ENCODE data around the gene CELSR1.

The CELSR1 gene

DNA sequence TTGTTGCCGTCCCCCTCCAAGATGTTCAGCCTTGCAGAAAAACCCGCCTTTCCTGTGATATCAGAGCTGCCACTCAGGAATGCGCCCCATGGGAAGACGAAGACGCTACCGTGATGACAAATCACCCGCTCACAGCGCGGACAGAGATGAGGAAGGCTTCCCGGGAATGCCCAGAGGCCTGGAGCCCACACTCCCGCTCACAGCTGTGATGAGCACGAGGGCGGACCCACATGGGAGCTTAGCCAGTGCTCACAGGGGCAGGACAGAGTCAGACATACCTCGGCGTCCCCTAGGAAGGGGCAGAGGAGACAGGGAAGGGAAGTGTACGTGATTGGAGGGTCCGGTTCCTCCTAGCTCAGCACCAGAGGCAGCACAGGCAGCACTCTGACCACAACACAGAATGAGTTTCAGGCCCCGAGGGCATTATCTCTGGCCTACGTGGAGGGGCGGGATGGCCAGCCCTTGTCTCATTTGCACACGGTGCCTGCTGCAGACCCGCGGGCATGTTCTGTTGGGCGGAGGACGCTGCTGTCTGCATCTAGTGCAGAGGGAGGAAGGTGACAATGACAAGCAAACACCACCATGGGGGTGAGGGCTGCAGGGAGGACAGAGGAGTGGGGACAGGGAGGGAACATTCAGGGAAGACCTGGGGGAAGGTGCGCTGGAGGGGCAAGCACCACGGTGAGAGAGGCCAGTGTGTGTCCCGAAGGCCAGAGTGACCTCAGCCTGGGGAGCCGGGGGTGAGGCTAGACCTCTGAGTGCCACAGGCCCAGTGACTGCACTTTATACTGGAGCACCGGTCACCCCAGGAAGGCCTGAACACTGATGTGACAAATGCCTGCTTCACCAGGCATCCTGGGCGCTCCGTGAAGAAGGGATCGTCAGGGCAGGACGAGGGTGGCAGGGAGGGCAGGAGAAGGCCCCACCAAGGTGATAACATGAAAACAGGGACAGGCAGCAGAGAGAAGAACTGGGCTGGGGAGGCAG, 79.6 kb downstream of the CELSR1 start:
- no peak for DNase-seq

GRCh38 chr22:46456818-46457163, 80.6 kb downstream of the CELSR1 start:
- no peak for DNase-seq

DNA sequence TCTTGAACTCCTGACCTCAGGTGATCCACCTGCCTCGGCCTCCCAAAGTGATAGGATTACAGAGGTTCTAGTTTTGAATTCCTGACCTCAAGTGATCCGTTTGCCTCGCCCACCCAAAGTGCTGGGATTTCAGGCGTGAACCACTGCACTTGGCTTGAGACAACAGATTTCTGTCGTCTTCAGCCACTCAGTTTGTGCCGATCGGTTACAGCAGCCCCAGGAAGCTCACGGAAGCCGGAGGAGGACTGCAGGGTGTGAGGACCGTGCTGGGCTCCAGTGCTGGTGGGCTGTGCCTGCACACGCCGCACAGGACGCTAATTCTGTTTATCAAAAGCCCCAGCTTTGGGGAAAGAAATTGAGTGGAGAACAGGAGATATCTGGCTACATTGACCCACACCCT, 82.0 kb downstream of the CELSR1 start:
- DNase-seq, result no peak

DNA sequence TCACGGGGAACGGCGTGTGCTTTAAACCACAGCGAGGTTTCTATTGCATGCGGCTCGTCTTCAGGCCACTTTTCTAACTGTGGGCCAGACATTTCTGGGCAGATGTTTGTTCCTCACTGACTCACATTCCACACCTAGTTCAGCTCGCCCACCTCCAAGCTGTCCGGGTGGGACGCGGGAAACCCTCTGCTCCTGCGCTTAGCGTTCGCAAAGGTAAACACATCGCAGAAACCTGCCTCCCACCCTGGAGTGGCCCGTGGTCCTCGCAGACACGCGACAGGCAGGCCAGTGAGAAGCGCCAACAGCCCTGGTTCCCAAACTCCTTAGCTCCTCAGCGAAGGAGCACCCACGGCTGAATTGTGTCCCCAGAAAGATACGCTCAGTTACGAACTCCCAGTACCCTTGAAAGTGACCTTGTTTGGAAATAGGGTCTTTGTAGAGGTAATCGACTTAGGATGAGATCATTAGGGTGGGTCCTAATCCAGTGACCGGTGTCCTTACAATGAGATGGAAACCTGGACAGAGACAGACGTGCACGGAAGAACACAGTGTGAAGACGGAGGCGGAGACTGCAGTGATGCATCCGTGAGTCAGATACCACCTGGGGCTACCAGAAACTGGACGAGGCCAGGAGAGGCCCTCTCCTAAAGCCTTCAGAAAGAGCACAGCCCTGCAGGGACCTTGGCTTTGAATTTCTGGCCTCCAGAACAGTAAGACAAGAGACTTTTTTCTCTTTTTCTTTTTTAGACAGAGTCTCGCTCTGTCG, 82.7 kb downstream of the CELSR1 start:
- DNase-seq, result no peak

GRCh38 chr22:46453829-46454503, 83.5 kb downstream of the CELSR1 start:
- DNase-seq, result no peak

DNA sequence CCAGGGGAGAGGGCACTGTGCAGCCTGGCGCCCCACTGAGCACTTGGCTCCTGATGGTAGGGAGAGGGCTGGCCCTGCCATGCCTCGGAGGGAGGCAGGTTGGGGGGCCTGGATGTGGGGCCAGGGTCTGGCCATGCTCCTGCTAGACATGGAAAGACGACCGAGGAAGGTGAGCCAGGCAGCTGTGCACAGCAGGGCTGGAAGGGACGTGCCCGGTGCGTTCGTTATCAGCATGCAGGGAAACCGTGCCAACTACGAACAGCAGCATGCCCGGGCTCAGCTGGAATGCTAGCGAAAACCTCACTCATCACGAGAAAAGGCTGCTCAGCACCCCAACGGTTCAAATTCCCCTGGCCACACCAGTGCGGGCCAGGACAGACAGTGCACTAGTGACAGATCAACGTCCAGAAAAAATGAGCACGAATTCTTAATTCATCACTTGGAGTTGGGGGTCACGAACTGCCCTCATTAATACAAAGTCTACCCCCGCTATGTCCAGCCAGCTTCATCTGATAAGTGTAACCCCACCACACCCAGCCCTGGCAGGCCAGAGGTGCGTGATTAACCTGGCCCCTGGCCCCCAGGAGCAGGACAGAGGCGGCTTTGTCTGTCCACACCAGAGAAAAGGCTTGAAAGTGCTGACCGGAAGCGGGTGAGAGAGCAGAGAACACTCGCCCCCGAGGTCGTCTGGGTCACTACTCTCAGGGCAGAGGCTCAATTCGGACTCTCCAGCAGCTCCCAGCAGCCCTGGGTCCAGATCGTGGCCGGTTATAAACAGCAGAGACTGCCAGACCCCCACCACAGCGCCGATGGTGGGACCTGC, 84.2 kb downstream of the CELSR1 start:
- no peak for DNase-seq

DNA sequence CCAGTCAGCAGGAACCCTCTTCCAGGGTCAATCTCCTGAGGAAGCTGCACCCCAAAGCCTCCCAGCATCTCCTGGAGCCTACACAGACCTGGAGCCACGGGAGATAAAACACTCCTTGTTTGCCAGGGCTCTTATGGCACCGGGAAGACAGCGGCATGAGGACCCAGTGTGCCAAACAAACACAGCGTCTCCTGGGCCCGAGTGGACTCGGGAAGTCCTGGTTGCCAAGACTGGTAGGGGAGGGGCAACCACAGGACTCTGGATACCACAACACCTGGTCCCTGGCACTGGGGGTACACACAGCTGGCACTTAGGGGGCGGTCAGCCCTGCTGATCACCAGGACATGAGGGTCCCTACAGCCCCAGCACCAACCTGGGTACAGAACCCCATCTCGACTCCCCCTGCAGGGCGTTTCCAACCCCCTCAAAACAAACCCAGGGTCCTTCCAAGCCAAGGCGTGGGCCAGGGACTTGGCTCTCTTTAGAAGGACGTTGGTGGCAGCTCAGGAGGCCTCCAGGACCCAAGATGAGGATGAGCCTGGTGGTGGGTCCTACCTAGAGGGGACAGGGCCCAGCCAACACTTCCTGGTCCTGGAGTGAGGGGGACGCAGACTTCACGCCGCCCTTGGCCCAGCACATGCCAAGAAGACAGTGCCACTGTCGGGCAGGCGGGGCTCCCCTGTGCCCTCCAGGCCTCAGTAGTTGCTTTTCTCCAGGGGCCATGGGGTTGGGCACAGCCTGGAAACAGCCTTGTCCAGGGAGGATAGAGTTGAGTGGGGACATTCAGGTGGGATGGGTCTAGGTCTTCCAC, 85.0 kb downstream of the CELSR1 start:
- DNase-seq, result no peak

DNA sequence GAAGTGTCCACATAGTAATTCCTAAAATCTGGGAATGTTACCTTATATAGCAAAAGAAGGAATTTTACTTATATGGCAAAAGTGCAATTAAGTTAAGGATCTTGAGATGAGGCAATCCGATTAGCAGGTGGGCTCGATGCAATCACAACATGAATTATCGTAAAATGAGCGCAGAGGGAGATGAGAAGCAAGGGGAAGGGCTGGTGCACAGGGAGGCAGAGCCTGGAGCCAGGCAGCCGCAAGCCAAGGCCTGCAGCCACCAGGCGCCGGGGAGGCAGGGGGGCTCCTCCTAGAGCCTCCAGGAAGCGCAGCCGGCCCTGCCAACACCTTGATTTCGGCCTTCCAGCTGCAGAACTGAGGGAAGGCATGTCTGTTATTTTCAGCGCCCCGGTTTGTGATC, 85.7 kb downstream of the CELSR1 start:
- DNase-seq, result no peak

- DNase-seq, result no peak
Measured at GRCh38 chr22:46450931-46451561, 86.4 kb downstream of the CELSR1 start.

DNA sequence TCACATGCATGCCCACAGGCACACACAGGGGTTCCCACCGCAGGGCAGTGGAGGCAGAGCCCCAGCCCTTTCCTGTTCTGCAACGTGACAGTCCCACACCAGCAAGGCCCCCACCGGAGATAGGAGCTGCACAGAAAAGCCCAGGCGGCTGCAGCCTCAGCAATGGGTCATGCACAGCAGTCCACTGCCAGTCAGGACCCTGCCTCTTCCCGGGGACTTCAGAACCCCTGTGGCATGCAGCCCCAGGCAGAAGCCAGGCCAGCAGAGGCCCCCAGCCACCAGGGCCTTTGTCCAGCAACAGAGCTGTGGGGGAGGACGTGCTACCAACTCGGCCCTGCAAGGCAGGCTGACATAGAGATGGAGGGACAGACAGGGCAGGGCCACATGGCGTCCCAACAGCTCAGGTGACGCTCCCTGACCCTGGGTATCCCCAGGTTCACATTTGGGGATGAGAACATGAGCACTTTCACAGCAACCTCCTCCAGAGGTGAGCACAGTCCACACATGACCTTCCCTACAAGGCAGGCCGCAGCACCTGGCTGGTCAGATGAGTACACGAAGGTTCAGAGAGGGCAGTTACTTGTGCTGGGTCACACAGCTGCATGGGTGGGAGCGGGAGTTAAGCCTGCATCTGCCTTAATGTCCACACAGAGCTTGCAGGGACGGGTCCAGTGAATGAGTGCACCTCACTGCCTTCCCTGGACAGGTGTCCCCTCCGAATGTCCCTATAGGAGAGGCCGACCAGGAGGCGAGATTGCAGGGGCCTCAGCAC, 87.3 kb downstream of the CELSR1 start:
- DNase-seq, result no peak

DNA sequence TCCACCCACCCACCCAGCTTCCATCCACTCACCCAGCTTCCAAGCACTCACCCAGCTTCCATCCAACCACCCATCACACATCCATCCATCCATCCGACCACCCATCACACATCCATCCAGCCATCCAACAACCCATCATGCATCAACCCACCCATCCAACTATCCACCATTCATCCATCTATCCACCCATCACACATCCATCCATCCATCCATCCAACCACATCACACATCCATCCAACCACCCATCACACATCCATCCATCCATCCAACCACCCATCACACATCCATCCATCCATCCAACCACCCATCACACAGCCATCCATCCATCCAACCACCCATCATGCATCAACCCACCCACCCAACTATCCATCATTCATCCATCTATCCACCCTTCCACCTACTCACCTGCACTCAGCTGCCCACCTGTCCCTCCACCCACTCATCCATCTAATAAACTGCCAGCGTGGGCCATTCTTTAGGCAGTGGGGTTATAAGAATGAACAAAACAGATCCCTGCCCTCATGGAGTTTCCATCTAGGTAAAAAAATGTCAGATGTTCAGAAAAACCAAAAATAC, 88.2 kb downstream of the CELSR1 start:
- DNase-seq, result no peak

DNA sequence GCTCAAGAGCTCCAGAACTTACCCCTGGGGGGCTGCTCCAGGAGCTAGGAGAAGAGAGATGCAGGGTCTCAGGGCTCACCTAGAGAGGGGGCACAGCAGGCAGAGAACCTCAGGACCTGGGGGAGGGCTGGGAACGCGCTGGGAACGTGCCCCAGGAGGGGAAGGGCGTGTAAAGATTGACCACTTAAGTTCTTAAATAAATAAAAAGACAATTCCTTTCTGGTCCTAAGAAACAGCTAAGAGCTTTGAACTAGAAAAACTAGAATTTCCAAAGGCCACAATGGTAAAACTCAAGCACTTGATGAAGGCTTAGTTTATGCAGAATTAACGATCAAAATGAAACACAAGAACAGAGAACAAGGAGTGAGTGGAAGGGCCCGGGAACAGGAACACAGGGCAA, 89.1 kb downstream of the CELSR1 start:
- no peak for DNase-seq

- no peak for DNase-seq
Measured at GRCh38 chr22:46447906-46448305, 89.5 kb downstream of the CELSR1 start.

GRCh38 chr22:46446799-46447198, 90.6 kb downstream of the CELSR1 start:
- DNase-seq, result no peak

GRCh38 chr22:46445771-46446420, 91.5 kb downstream of the CELSR1 start:
- no peak for DNase-seq

GRCh38 chr22:46444390-46444854, 93.0 kb downstream of the CELSR1 start:
- DNase-seq, result no peak

GRCh38 chr22:46443850-46444389, 93.5 kb downstream of the CELSR1 start:
- no peak for DNase-seq

- no peak for DNase-seq
Measured at GRCh38 chr22:46442217-46442853, 95.1 kb downstream of the CELSR1 start.
